ENCODE results near the gene TMEM132C.

DNA sequence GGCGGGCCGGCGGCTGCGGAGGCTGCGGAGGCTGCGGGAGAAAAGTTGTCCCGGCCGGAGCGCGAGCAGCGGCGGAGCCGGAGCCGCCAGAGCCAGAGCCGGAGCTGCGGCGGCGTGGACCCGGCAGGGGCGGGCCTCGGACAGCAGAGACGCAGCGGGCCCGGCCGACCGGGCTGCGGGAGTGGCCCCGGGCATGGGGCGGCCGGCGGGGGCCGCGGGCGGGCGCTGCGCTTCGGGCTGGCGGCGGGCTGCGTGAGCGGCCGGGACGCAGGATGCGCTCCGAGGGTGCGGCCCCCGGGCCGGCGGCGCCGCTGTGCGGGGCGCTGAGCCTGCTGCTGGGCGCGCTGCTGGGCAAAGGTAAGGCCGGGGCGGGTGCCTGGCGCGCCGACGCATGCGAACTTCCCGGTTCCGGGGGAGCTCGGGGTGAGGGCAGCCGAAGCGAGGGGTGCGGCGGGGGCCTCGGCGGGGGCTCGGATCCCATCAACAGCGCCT, at the start of gene TMEM132C:
- TF ChIP-seq, protein P1, sequence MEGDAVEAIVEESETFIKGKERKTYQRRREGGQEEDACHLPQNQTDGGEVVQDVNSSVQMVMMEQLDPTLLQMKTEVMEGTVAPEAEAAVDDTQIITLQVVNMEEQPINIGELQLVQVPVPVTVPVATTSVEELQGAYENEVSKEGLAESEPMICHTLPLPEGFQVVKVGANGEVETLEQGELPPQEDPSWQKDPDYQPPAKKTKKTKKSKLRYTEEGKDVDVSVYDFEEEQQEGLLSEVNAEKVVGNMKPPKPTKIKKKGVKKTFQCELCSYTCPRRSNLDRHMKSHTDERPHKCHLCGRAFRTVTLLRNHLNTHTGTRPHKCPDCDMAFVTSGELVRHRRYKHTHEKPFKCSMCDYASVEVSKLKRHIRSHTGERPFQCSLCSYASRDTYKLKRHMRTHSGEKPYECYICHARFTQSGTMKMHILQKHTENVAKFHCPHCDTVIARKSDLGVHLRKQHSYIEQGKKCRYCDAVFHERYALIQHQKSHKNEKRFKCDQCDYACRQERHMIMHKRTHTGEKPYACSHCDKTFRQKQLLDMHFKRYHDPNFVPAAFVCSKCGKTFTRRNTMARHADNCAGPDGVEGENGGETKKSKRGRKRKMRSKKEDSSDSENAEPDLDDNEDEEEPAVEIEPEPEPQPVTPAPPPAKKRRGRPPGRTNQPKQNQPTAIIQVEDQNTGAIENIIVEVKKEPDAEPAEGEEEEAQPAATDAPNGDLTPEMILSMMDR (IDR thresholded peaks at IDR 0.05): no peak
- TF ChIP-seq EZH2 (IDR thresholded peaks at IDR 0.05) (no peak), EZH2phosphoT487 (IDR thresholded peaks at IDR 0.05) (no peak)
